Small intestine (tissue), 7 donors: ENCODE data around the gene MEGF6. TPM values are rescaled to one million over a fixed set of nuclear protein-coding genes. Genes with fewer than 3 reads are reported as not detected.

Experiments
- DNase-seq, 2 donors: peaks; one replicate each; pipeline versions ENCODE4 v3.0.0 to v3.0.0-alpha.2; 2013
- FAIRE-seq: peaks from 2 replicates; lab custom pipeline; 2012; peaks lifted over from hg19 to GRCh38; lab: Jason Lieb, UNC
- H3K27ac ChIP-seq, 3 donors: one replicate each; pipeline ENCODE4 v1.5.1; 2013; ENCODE audit warnings: low read length in 2 of 3, mild to moderate bottlenecking in 2 of 3, control low read depth in 1 of 3, inconsistent platforms in 1 of 3, low read depth in 1 of 3, moderate library complexity in 1 of 3
- H3K27me3 ChIP-seq, 3 donors: one replicate each; pipeline ENCODE4 v1.6.1; 2013; ENCODE audit warnings: low read length in 3 of 3, inconsistent platforms in 1 of 3; ENCODE audit not compliant: control insufficient read depth in 3 of 3, insufficient read depth in 3 of 3
- H3K36me3 ChIP-seq, 3 donors: one replicate each; pipeline ENCODE4 v1.6.1; 2013; ENCODE audit warnings: low read length in 3 of 3, inconsistent platforms in 1 of 3, low read depth in 1 of 3, mild to moderate bottlenecking in 1 of 3, moderate library complexity in 1 of 3; ENCODE audit not compliant: control insufficient read depth in 3 of 3, insufficient read depth in 2 of 3
- H3K4me1 ChIP-seq, 3 donors: one replicate each; pipeline ENCODE4 v1.6.1; 2013; ENCODE audit warnings: low read length in 2 of 3, inconsistent platforms in 1 of 3, low read depth in 1 of 3, mild to moderate bottlenecking in 1 of 3, moderate library complexity in 1 of 3; ENCODE audit not compliant: control insufficient read depth in 3 of 3, insufficient read depth in 2 of 3
- H3K4me3 ChIP-seq, 3 donors: one replicate each; pipeline ENCODE4 v1.5.1; 2013; ENCODE audit warnings: low read length in 3 of 3, control low read depth in 1 of 3, inconsistent platforms in 1 of 3, low read depth in 1 of 3, mild to moderate bottlenecking in 1 of 3, moderate library complexity in 1 of 3
- H3K9me3 ChIP-seq, 2 donors: one replicate each; pipeline ENCODE4 v1.6.1; 2013; ENCODE audit warnings: low read depth in 1 of 2, low read length in 1 of 2; ENCODE audit not compliant: control insufficient read depth in 2 of 2, insufficient read depth in 1 of 2
- WGBS, 3 donors: extraction: QIAGEN DNeasy Blood & Tissue Kit; methylation state at CpG; one replicate each; pipeline ENCODE4 v1.1.7; 2013; 5-methylcytosine and 5-hydroxymethylcytosine counted together
- polyA plus RNA-seq, 4 donors: library from polyadenylated mRNA; stranded (reverse) in 3 of 4; unstranded in 1 of 4; fragments of 200-250 nt in 3 of 4; fragments of 120-200 nt in 1 of 4; gene quantifications; one replicate each; pipeline versions ENCODE4 v1.2.1 to v1.2.3, GENCODE V29; 2013
- donor health status: healthy with polysubstance abuse.
- donor health status: control.
- donor health status: control.
- donor health status: Bipolar disorder and iron deficiency.
- donor health status: healthy.

MEGF6 gene
- polyA plus RNA-seq, 4 donors: 0.45 to 5.8 (median 3.7) TPM

GRCh38 chr1:3604468-3604974 is 6.8 kb downstream of the MEGF6 start:
- peaks cover 0 to 4% (median 0%) of the 10 kb centered on the region in 3 donors for H3K36me3 ChIP-seq
- H3K4me3 ChIP-seq: no peak overlapping the region
- no peak overlapping the region for H3K27ac ChIP-seq
- DNase-seq (no peak), FAIRE-seq (no peak)
- 71 to 87% (median 84%) methylated on average over 6 to 8 of the region's 8 CpGs for WGBS, 3 donors
- no peaks in the 10 kb centered on the region for H3K4me1 ChIP-seq
- peaks cover 0 to 9% of the 10 kb centered on the region in 2 donors for H3K9me3 ChIP-seq
- H3K27me3 ChIP-seq: peaks cover 0 to 3% (median 1%) of the 10 kb centered on the region in 3 donors

GRCh38 chr1:3603571-3604467 is 7.5 kb downstream of the MEGF6 start:
- DNase-seq (no peak), FAIRE-seq (no peak)
- Histone ChIP-seq H3K27me3 (peaks cover 0 to 3% (median 0%) of the 10 kb centered on the region in 3 donors), H3K36me3 (peaks cover 0 to 4% (median 0%) of the 10 kb centered on the region in 3 donors), H3K9me3 (peaks cover 0 to 9% of the 10 kb centered on the region in 2 donors), H3K4me3 (no peak overlapping the region), H3K4me1 (no peaks in the 10 kb centered on the region), H3K27ac (no peak overlapping the region)
- 82 to 87% (median 84%) methylated on average over 28 to 29 of the region's 29 CpGs for WGBS, 3 donors

- Histone ChIP-seq H3K27ac (no peak overlapping the region), H3K9me3 (peaks cover 0 to 9% of the 10 kb centered on the region in 2 donors), H3K4me1 (peaks cover 0 to 2% (median under 1%) of the 10 kb centered on the region in 3 donors), H3K36me3 (peaks cover 0 to 4% (median 0%) of the 10 kb centered on the region in 3 donors), H3K27me3 (no peaks in the 10 kb centered on the region), H3K4me3 (no peak overlapping the region)
- DNase-seq (no peak), FAIRE-seq (no peak)
- 90 to 94% (median 91%) methylated on average over 10 to 11 of the region's 11 CpGs for WGBS, 3 donors
Measured at GRCh38 chr1:3603156-3603555, 8.2 kb downstream of the MEGF6 start.

- Histone ChIP-seq H3K9me3 (peaks cover 0 to 9% of the 10 kb centered on the region in 2 donors), H3K4me1 (peaks cover 0 to 8% (median 5%) of the 10 kb centered on the region in 3 donors), H3K27ac (no peak overlapping the region), H3K36me3 (peaks cover 0 to 4% (median 0%) of the 10 kb centered on the region in 3 donors), H3K4me3 (no peak overlapping the region), H3K27me3 (no peaks in the 10 kb centered on the region)
- WGBS, 3 donors: 82 to 91% (median 87%) methylated on average over 20 to 21 of the region's 21 CpGs
- no peak for DNase-seq
- FAIRE-seq: no peak
Measured at GRCh38 chr1:3602375-3602774, 8.9 kb downstream of the MEGF6 start.

- Histone ChIP-seq H3K4me3 (no peak overlapping the region), H3K36me3 (peaks cover 0 to 4% (median 0%) of the 10 kb centered on the region in 3 donors), H3K27me3 (no peaks in the 10 kb centered on the region), H3K4me1 (peaks cover 0 to 9% (median 5%) of the 10 kb centered on the region in 3 donors), H3K27ac (no peak overlapping the region), H3K9me3 (peaks cover 0 to 9% of the 10 kb centered on the region in 2 donors)
- 71 to 85% (median 74%) methylated on average over 16 of the region's 16 CpGs for WGBS, 3 donors
- DNase-seq: no peak
- FAIRE-seq: no peak
Measured at GRCh38 chr1:3601743-3602142, 9.6 kb downstream of the MEGF6 start.

- peaks cover 0 to 4% (median 0%) of the 10 kb centered on the region in 3 donors for H3K36me3 ChIP-seq
- no peak overlapping the region for H3K4me3 ChIP-seq
- H3K4me1 ChIP-seq: peaks cover 0 to 9% (median 5%) of the 10 kb centered on the region in 3 donors
- H3K27me3 ChIP-seq: no peaks in the 10 kb centered on the region
- peaks cover 0 to 9% of the 10 kb centered on the region in 2 donors for H3K9me3 ChIP-seq
- H3K27ac ChIP-seq: no peak overlapping the region
- DNase-seq (no peak), FAIRE-seq (no peak)
- 53 to 84% (median 72%) methylated on average over 10 of the region's 10 CpGs for WGBS, 3 donors
Measured at GRCh38 chr1:3600354-3600753, 11.0 kb downstream of the MEGF6 start.

GRCh38 chr1:3599816-3600215 is 11.5 kb downstream of the MEGF6 start:
- Histone ChIP-seq H3K4me3 (no peak overlapping the region), H3K9me3 (peaks cover 0 to 9% of the 10 kb centered on the region in 2 donors), H3K27me3 (no peaks in the 10 kb centered on the region), H3K4me1 (peaks cover 0 to 9% (median 5%) of the 10 kb centered on the region in 3 donors), H3K36me3 (peaks cover 0 to 4% (median 0%) of the 10 kb centered on the region in 3 donors), H3K27ac (no peak overlapping the region)
- WGBS, 3 donors: 64 to 79% (median 71%) methylated on average over 15 of the region's 15 CpGs
- DNase-seq: no peak
- no peak for FAIRE-seq

- Histone ChIP-seq H3K4me3 (no peak overlapping the region), H3K4me1 (peaks cover 0 to 9% (median 5%) of the 10 kb centered on the region in 3 donors), H3K9me3 (peaks cover 0 to 5% of the 10 kb centered on the region in 2 donors), H3K27ac (no peak overlapping the region), H3K27me3 (no peaks in the 10 kb centered on the region), H3K36me3 (peaks cover 0 to 4% (median 0%) of the 10 kb centered on the region in 3 donors)
- 74 to 83% (median 80%) methylated on average over 16 of the region's 16 CpGs for WGBS, 3 donors
- DNase-seq (no peak), FAIRE-seq (no peak)
Measured at GRCh38 chr1:3599286-3599811, 12.0 kb downstream of the MEGF6 start.
